Esophagus squamous epithelium (tissue), 4 donors: ENCODE measurements around the gene HELB.

Source experiments
- POLR2A ChIP-seq, 4 donors: fragments of 450-650 bp; IDR thresholded peaks; one replicate each; pipeline ENCODE4 v1.6.1; 2017; ENCODE audit warnings: antibody characterized with exemption in 4 of 4, mild to moderate bottlenecking in 4 of 4, moderate library complexity in 3 of 4
- TF ChIP-seq, protein P1 (sequence below), 6 experiments: fragments of 450-650 bp in 4 of 6; fragments of 200-600 bp in 2 of 6; sonication (generic) in 2 of 6; IDR thresholded peaks; one replicate each; pipeline ENCODE4 v1.5.1; 2016 to 2019; ENCODE audit warnings: antibody characterized with exemption in 6 of 6, mild to moderate bottlenecking in 4 of 6, moderate library complexity in 4 of 6

DNA sequence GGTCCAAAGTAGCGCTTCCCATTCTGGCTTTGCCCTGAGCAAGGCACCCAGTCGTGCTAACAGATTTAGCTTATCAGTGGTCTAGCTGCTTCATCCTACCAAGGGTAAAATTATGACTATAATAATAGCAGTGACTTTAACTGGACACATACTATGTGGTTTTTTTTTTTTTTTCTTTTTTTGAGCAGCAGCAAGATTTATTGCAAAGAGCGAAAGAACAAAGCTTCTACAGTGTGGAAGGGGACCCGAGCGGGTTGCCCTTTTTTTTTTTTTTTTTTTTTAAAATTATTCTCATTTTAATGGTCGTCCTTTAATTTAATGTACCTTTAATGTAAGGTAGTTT, 505 bp downstream of the HELB start:
- TF ChIP-seq, protein P1, sequence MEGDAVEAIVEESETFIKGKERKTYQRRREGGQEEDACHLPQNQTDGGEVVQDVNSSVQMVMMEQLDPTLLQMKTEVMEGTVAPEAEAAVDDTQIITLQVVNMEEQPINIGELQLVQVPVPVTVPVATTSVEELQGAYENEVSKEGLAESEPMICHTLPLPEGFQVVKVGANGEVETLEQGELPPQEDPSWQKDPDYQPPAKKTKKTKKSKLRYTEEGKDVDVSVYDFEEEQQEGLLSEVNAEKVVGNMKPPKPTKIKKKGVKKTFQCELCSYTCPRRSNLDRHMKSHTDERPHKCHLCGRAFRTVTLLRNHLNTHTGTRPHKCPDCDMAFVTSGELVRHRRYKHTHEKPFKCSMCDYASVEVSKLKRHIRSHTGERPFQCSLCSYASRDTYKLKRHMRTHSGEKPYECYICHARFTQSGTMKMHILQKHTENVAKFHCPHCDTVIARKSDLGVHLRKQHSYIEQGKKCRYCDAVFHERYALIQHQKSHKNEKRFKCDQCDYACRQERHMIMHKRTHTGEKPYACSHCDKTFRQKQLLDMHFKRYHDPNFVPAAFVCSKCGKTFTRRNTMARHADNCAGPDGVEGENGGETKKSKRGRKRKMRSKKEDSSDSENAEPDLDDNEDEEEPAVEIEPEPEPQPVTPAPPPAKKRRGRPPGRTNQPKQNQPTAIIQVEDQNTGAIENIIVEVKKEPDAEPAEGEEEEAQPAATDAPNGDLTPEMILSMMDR (IDR thresholded peaks at IDR 0.05), result no peak
- TF ChIP-seq POLR2A (IDR thresholded peaks at IDR 0.05), result no peak
